GM06990 (cell line): Measurements from ENCODE around the gene RASSF1.

Experiments
- DNase-seq: peaks from one replicate; pipeline ENCODE4 v3.0.0-alpha.2; 2011; ENCODE audit not compliant: insufficient read length; ENCODE audit errors: extremely low read depth
- H3K27me3 ChIP-seq: replicated peaks from 2 replicates; pipeline ENCODE4 v1.6.0; 2011; ENCODE audit warnings: low read length; ENCODE audit not compliant: control insufficient read depth, insufficient read depth
- H3K36me3 ChIP-seq: 2 replicates; pipeline ENCODE4 v1.5.1; 2011; ENCODE audit warnings: low read length; ENCODE audit not compliant: control insufficient read depth, insufficient read depth
- H3K4me3 ChIP-seq: replicated peaks from 2 replicates; pipeline ENCODE4 v1.5.1; 2011; ENCODE audit warnings: low read depth, mild to moderate bottlenecking, control low read depth, low read length
- CTCF ChIP-seq: IDR thresholded peaks from 2 replicates; pipeline ENCODE4 v1.5.1; 2011; ENCODE audit warnings: low read length, control low read depth, mild to moderate bottlenecking, inconsistent platforms; ENCODE audit not compliant: insufficient read depth, poor library complexity, severe bottlenecking

Gene RASSF1

GRCh38 chr3:50371133-50371685, 30.6 kb upstream of the RASSF1 start:
- no peak for DNase-seq
- H3K36me3 ChIP-seq = no peaks in the 10 kb centered on the region
- H3K27me3 ChIP-seq = peaks cover 6% of the 10 kb centered on the region
- H3K4me3 ChIP-seq = no peak overlapping the region
- no peak for TF ChIP-seq CTCF

- H3K27me3 ChIP-seq = peaks cover 6% of the 10 kb centered on the region
- H3K4me3 ChIP-seq = no peak overlapping the region
- DNase-seq = no peak
- H3K36me3 ChIP-seq = no peaks in the 10 kb centered on the region
- no peak for TF ChIP-seq CTCF
Measured at GRCh38 chr3:50370594-50370993, 30.0 kb upstream of the RASSF1 start.

- DNase-seq = no peak
- no peak for TF ChIP-seq CTCF
- H3K4me3 ChIP-seq = no peak overlapping the region
- H3K36me3 ChIP-seq = no peaks in the 10 kb centered on the region
- peaks cover 6% of the 10 kb centered on the region for H3K27me3 ChIP-seq
Measured at GRCh38 chr3:50369012-50369670, 28.5 kb upstream of the RASSF1 start.

- DNase-seq = no peak
- peaks cover 2% of the 10 kb centered on the region for H3K27me3 ChIP-seq
- H3K4me3 ChIP-seq = no peak overlapping the region
- no peaks in the 10 kb centered on the region for H3K36me3 ChIP-seq
- no peak for TF ChIP-seq CTCF
Measured at GRCh38 chr3:50365842-50366220, 25.2 kb upstream of the RASSF1 start.

GRCh38 chr3:50365080-50365841, 24.6 kb upstream of the RASSF1 start:
- peak overlapping the region; percentile 61 for H3K4me3 ChIP-seq
- no peak for TF ChIP-seq CTCF
- H3K36me3 ChIP-seq = no peaks in the 10 kb centered on the region
- DNase-seq = peak; percentile 83
- H3K27me3 ChIP-seq = peaks cover 2% of the 10 kb centered on the region
